H1 (cell line): ENCODE results near the gene DAGLA. TPM values are rescaled to one million over a fixed set of nuclear protein-coding genes. Genes with fewer than 3 reads are reported as not detected.

Experiments
- CTCF ChIA-PET: fragments of 300-600 bp; sonication (Branson Sonifier 250); formaldehyde crosslinking; loops from one replicate; lab custom pipeline; 2021; ENCODE audit not compliant: partially characterized antibody; lab: Charles Lee
- POLR2A ChIA-PET: fragments of 300-600 bp; sonication (Branson Sonifier 250); formaldehyde crosslinking; loops from one replicate; lab custom pipeline; 2021; ENCODE audit warnings: inconsistent platforms; ENCODE audit not compliant: partially characterized antibody; lab: Charles Lee
- DNase-seq, 2 experiments: peaks; one replicate each; pipeline versions ENCODE4 v3.0.0 to v3.0.0-alpha.2; 2010 to 2022; ENCODE audit warnings: low spot score in 2 of 2, low read depth in 1 of 2, mixed read lengths in 1 of 2
- FAIRE-seq: peaks from 2 replicates; lab custom pipeline; 2011; peaks lifted over from hg19 to GRCh38; lab: Jason Lieb, UNC
- H2AFZ ChIP-seq: 2 replicates; pipeline ENCODE4 v1.8.1; 2012; ENCODE audit warnings: low read length, inconsistent platforms
- H2AK5ac ChIP-seq: 2 replicates; pipeline ENCODE4 v1.6.1; 2013; ENCODE audit warnings: low read depth, low read length
- H2BK120ac ChIP-seq: replicated peaks from 2 replicates; pipeline ENCODE3; 2013; ENCODE audit warnings: low read depth, low read length, inconsistent platforms
- H2BK12ac ChIP-seq: 2 replicates; pipeline ENCODE4 v1.6.1; 2013; ENCODE audit warnings: low read depth, low read length
- H2BK15ac ChIP-seq: 2 replicates; pipeline ENCODE4 v1.6.1; 2013; ENCODE audit warnings: low read length
- H2BK20ac ChIP-seq: 2 replicates; pipeline ENCODE4 v1.6.1; 2013; ENCODE audit warnings: low read length
- H2BK5ac ChIP-seq: 2 replicates; pipeline ENCODE4 v1.6.1; 2013; ENCODE audit warnings: low read depth, low read length
- H3K14ac ChIP-seq: 2 replicates; pipeline ENCODE4 v1.6.1; 2013; ENCODE audit warnings: inconsistent platforms; ENCODE audit not compliant: insufficient read length
- H3K18ac ChIP-seq: 2 replicates; pipeline ENCODE4 v1.6.1; 2013; ENCODE audit warnings: low read length; ENCODE audit errors: extremely low read depth
- H3K23ac ChIP-seq: 2 replicates; pipeline ENCODE4 v1.6.1; 2013; ENCODE audit warnings: inconsistent platforms; ENCODE audit not compliant: insufficient read length
- H3K23me2 ChIP-seq: 2 replicates; pipeline ENCODE4 v1.6.1; 2013; ENCODE audit warnings: low read depth, low read length
- H3K27ac ChIP-seq: 2 replicates; pipeline ENCODE4 v1.6.1; 2011; ENCODE audit warnings: low read depth, low read length, inconsistent platforms
- H3K27me3 ChIP-seq, 4 experiments: replicated peaks in 1 of 4; 1 replicate in 1 of 4; 2 replicates in 3 of 4; pipeline versions ENCODE4 v1.6.1 to v1.8.1; 2011 to 2013; ENCODE audit warnings: low read length in 3 of 4, mild to moderate bottlenecking in 3 of 4, inconsistent platforms in 2 of 4, mixed read lengths in 2 of 4, moderate library complexity in 1 of 4; ENCODE audit not compliant: control insufficient read depth in 3 of 4, insufficient read depth in 3 of 4; ENCODE audit errors: extremely low read depth in 1 of 4
- H3K36me3 ChIP-seq, 4 experiments: 2 replicates each; pipeline versions ENCODE4 v1.6.1 to v1.8.1; 2011 to 2013; ENCODE audit warnings: mild to moderate bottlenecking in 4 of 4, low read length in 3 of 4, moderate library complexity in 2 of 4, control low read depth in 1 of 4, inconsistent platforms in 1 of 4; ENCODE audit not compliant: insufficient read depth in 4 of 4, control insufficient read depth in 2 of 4
- H3K4ac ChIP-seq: replicated peaks from 2 replicates; pipeline ENCODE3; 2013; ENCODE audit warnings: low read length, low read depth, mixed read lengths, inconsistent platforms; ENCODE audit not compliant: insufficient read length
- H3K4me1 ChIP-seq, 4 experiments: replicated peaks in 1 of 4; 1 replicate in 1 of 4; 2 replicates in 3 of 4; pipeline versions ENCODE4 v1.6.1 to v1.8.1; 2011 to 2013; ENCODE audit warnings: low read length in 3 of 4, inconsistent platforms in 2 of 4, mixed read lengths in 1 of 4; ENCODE audit not compliant: insufficient read depth in 4 of 4, control insufficient read depth in 3 of 4
- H3K4me2 ChIP-seq, 2 experiments: 2 replicates each; pipeline versions ENCODE4 v1.6.1 to v1.8.1; 2011 to 2013; ENCODE audit warnings: low read depth in 2 of 2, low read length in 2 of 2, control low read depth in 1 of 2, inconsistent platforms in 1 of 2, mild to moderate bottlenecking in 1 of 2; ENCODE audit not compliant: insufficient read depth in 1 of 2
- H3K4me3 ChIP-seq, 4 experiments: fragments of 200-600, 300-600 bp in 1 of 4; sonication (generic), shearing (Covaris generic), sonication (Bioruptor Twin) in 1 of 4; 2 replicates each; pipeline versions ENCODE4 v1.5.1 to v1.8.1; 2011 to 2016; ENCODE audit warnings: low read length in 4 of 4, low read depth in 3 of 4, control low read depth in 2 of 4, inconsistent platforms in 2 of 4, mild to moderate bottlenecking in 2 of 4, mixed read lengths in 1 of 4, moderate library complexity in 1 of 4; ENCODE audit not compliant: insufficient read depth in 2 of 4; ENCODE audit errors: extremely low read depth in 1 of 4
- H3K56ac ChIP-seq: replicated peaks from 2 replicates; pipeline ENCODE3; 2013; ENCODE audit warnings: low read depth, mild to moderate bottlenecking, mixed read lengths, low read length, inconsistent platforms; ENCODE audit not compliant: insufficient read length
- H3K79me1 ChIP-seq: 2 replicates; pipeline ENCODE4 v1.6.1; 2013; ENCODE audit warnings: low read depth, low read length, control low read depth
- H3K79me2 ChIP-seq, 2 experiments: 2 replicates each; pipeline versions ENCODE4 v1.6.1 to v1.8.1; 2012 to 2013; ENCODE audit warnings: low read length in 2 of 2, mild to moderate bottlenecking in 2 of 2, inconsistent platforms in 1 of 2; ENCODE audit not compliant: insufficient read depth in 2 of 2, control insufficient read depth in 1 of 2
- H3K9ac ChIP-seq, 4 experiments: replicated peaks in 1 of 4; 1 replicate in 1 of 4; 2 replicates in 3 of 4; pipeline versions ENCODE4 v1.6.1 to v1.8.1; 2011 to 2013; ENCODE audit warnings: low read depth in 3 of 4, low read length in 3 of 4, control low read depth in 2 of 4, mild to moderate bottlenecking in 2 of 4, moderate library complexity in 2 of 4, inconsistent platforms in 1 of 4; ENCODE audit errors: extremely low read depth in 1 of 4
- H3K9me3 ChIP-seq, 2 experiments: 2 replicates each; pipeline versions ENCODE4 v1.6.1 to v1.8.1; 2012 to 2013; ENCODE audit warnings: mild to moderate bottlenecking in 2 of 2, moderate library complexity in 2 of 2, control low read depth in 1 of 2, inconsistent platforms in 1 of 2, low read depth in 1 of 2, low read length in 1 of 2, mixed read lengths in 1 of 2; ENCODE audit not compliant: insufficient read depth in 2 of 2
- H4K20me1 ChIP-seq, 2 experiments: replicated peaks in 1 of 2; 2 replicates each; pipeline versions ENCODE3 to v1.8.1; 2011 to 2013; ENCODE audit warnings: inconsistent platforms in 2 of 2, low read length in 2 of 2, mild to moderate bottlenecking in 1 of 2; ENCODE audit not compliant: insufficient read depth in 2 of 2, control insufficient read depth in 1 of 2
- H4K5ac ChIP-seq: 2 replicates; pipeline ENCODE4 v1.6.1; 2013; ENCODE audit warnings: low read length, low read depth, mixed read lengths, inconsistent platforms; ENCODE audit not compliant: insufficient read length
- H4K8ac ChIP-seq: 2 replicates; pipeline ENCODE4 v1.8.0; 2013; ENCODE audit warnings: mild to moderate bottlenecking, moderate library complexity, low read length, inconsistent platforms; ENCODE audit not compliant: insufficient read depth; ENCODE audit errors: extremely low read depth
- H4K91ac ChIP-seq: replicated peaks from 2 replicates; pipeline ENCODE3; 2013; ENCODE audit warnings: low read length, mixed read lengths, inconsistent platforms; ENCODE audit not compliant: insufficient read length
- BCL11A ChIP-seq, 2 experiments: IDR thresholded peaks; one replicate each; pipeline ENCODE4 v1.6.1; 2011; ENCODE audit warnings: low read depth in 2 of 2, low read length in 2 of 2, mild to moderate bottlenecking in 2 of 2
- CHD2 ChIP-seq: IDR thresholded peaks from 2 replicates; pipeline ENCODE4 v1.6.1; 2012; ENCODE audit warnings: low read length, improper control_type of control experiment
- CREB1 ChIP-seq: IDR thresholded peaks from 2 replicates; pipeline ENCODE4 v1.6.1; 2012; ENCODE audit warnings: inconsistent platforms
- EGR1 ChIP-seq: IDR thresholded peaks from 2 replicates; pipeline ENCODE4 v1.6.1; 2011; ENCODE audit warnings: low read depth, low read length, borderline replicate concordance
- EZH2 ChIP-seq: fragments of 200-600 bp; sonication (generic); IDR thresholded peaks from 2 replicates; pipeline ENCODE4 v1.7.1; 2012; ENCODE audit warnings: low read depth, mild to moderate bottlenecking, moderate library complexity, low read length, inconsistent platforms; ENCODE audit not compliant: severe bottlenecking
- KDM1A ChIP-seq: fragments of 200-600, 300-600 bp; sonication (generic); IDR thresholded peaks from 2 replicates; pipeline ENCODE4 v1.7.1; 2016; ENCODE audit warnings: mild to moderate bottlenecking, low read length, borderline replicate concordance
- KDM4A ChIP-seq: IDR thresholded peaks from one replicate; pipeline ENCODE4 v1.7.1; 2012; ENCODE audit warnings: low read depth, mild to moderate bottlenecking, moderate library complexity, low read length, inconsistent platforms; ENCODE audit not compliant: severe bottlenecking
- NRF1 ChIP-seq: IDR thresholded peaks from 2 replicates; pipeline ENCODE4 v1.6.1; 2011; ENCODE audit warnings: mild to moderate bottlenecking, low read depth, low read length, improper control_type of control experiment
- PHF8 ChIP-seq: fragments of 200-600 bp; sonication (generic); conservative IDR thresholded peaks from 2 replicates; pipeline ENCODE4 v1.7.1; 2012; ENCODE audit warnings: low read depth, mild to moderate bottlenecking, inconsistent platforms, low read length, moderate library complexity
- RNF2 ChIP-seq: fragments of 200-900, 300-1000 bp; sonication (generic); IDR thresholded peaks from 2 replicates; pipeline ENCODE4 v1.7.1; 2016; ENCODE audit warnings: borderline replicate concordance, low read depth, mild to moderate bottlenecking, antibody characterized with exemption, low read length; ENCODE audit not compliant: poor library complexity, severe bottlenecking; ENCODE audit errors: missing control alignments
- SAP30 ChIP-seq: fragments of 300-600 bp; sonication (generic); IDR thresholded peaks from 2 replicates; pipeline ENCODE4 v1.7.1; 2012; ENCODE audit warnings: low read length, moderate library complexity, mild to moderate bottlenecking, inconsistent platforms; ENCODE audit not compliant: insufficient read depth, insufficient replicate concordance
- SP1 ChIP-seq: IDR thresholded peaks from 2 replicates; pipeline ENCODE4 v1.6.1; 2011; ENCODE audit warnings: low read depth, low read length
- YY1 ChIP-seq: IDR thresholded peaks from 2 replicates; pipeline ENCODE4 v1.6.1; 2011; ENCODE audit warnings: low read depth, mild to moderate bottlenecking, low read length
- WGBS, 2 experiments: shearing (Covaris generic) in 1 of 2; methylation state at CpG; one replicate each; pipeline versions ENCODE4 v1.1.6 to v1.1.7; 2013 to 2015; ENCODE audit warnings: low lambda C conversion rate in 2 of 2, mixed read lengths in 2 of 2, inconsistent platforms in 1 of 2, low coverage in 1 of 2, missing lambda C conversion rate in 1 of 2; ENCODE audit not compliant: insufficient replicate concordance in 2 of 2, insufficient coverage in 1 of 2, insufficient read length in 1 of 2; ENCODE audit errors: extremely low coverage in 1 of 2, missing lambda C conversion rate in 1 of 2; 5-methylcytosine and 5-hydroxymethylcytosine counted together
- polyA plus RNA-seq, 7 experiments: library from polyadenylated mRNA; depleted of rRNA in 3 of 7; stranded (reverse) in 5 of 7; unstranded in 2 of 7; fragments of >200 nt in 5 of 7; fragments of 200-250 nt in 2 of 7; gene quantifications; 1 replicate in 5 of 7; 2 replicates in 1 of 7; 4 replicates in 1 of 7; pipeline versions ENCODE4 v1.2.1 to v1.2.3, GENCODE V29; 2011 to 2013; ENCODE audit warnings: missing spikeins in 2 of 7, mixed read lengths in 2 of 7
- total RNA-seq: library from RNA; stranded (reverse); fragmentation: NEBNext Ultra II Directional; extraction: Animal tissue kit (Norgen Biotek cat#: 25700); gene quantifications from 2 replicates; pipeline ENCODE4 v1.2.1, GENCODE V29; 2021

Gene DAGLA
- total and polyA plus RNA-seq, 2 of the 8 experiments (the other 6 are each of a cell fraction or from before 2014, with no cell fraction given): 3.6 to 6.6 TPM

GRCh38 chr11:61642162-61642561 lies 38.0 kb upstream of the DAGLA start:
- Histone ChIP-seq H2BK20ac (no peak overlapping the region), H4K91ac (no peak overlapping the region), H3K56ac (no peak overlapping the region), H2BK15ac (no peak overlapping the region), H3K4me2 (no peak overlapping the region), H2AFZ (no peak overlapping the region), H4K20me1 (no peaks in the 10 kb centered on the region), H3K18ac (no peak overlapping the region), H3K9ac (no peak overlapping the region), H2AK5ac (no peak overlapping the region), H3K14ac (no peak overlapping the region), H3K79me2 (no peaks in the 10 kb centered on the region), H3K79me1 (no peaks in the 10 kb centered on the region), H3K23me2 (no peaks in the 10 kb centered on the region), H3K9me3 (no peaks in the 10 kb centered on the region), H2BK120ac (no peak overlapping the region), H4K5ac (no peak overlapping the region), H2BK12ac (no peak overlapping the region), H4K8ac (no peak overlapping the region), H3K4ac (no peak overlapping the region)
- CTCF ChIA-PET: interaction anchor here (1.1 to 1.2 kb wide), 2 partner anchors 162 to 197 kb away, joined by 3 to 4 read pairs; a partner anchor contains a TSS
- 88% methylated on average over 8 of the region's 8 CpGs; no CpG with 5 or more reads in 1 of the 2 experiments for WGBS, 2 experiments
- DNase-seq (no peak), FAIRE-seq (no peak)
- POLR2A ChIA-PET: no interaction called here
- TF ChIP-seq SP1 (no peak), CREB1 (no peak), KDM4A (no peak), PHF8 (no peak), RNF2 (no peak), NRF1 (no peak), BCL11A (IDR thresholded peaks at IDR 0.05; ENCODE audit: low read depth in 2 of 2, low read length in 2 of 2) (no peak), EZH2 (no peak), EGR1 (no peak), SAP30 (no peak), KDM1A (no peak), YY1 (no peak), CHD2 (no peak)
- TF ChIP-seq, all 59 proteins: peak for 0
- Histone ChIP-seq H3K4me1 (peaks cover 0 to 3% (median 2%) of the 10 kb centered on the region in 4 experiments; a peak in 2 of 7 replicates), H3K27me3 (no peaks in the 10 kb centered on the region), H3K23ac (no peak overlapping the region), H3K36me3 (no peaks in the 10 kb centered on the region), H2BK5ac (no peak overlapping the region), H3K4me3 (no peak overlapping the region), H3K27ac (no peak overlapping the region)
